ENCODE measurements around the gene VEPH1. TPM values are rescaled to one million over a fixed set of nuclear protein-coding genes. Genes with fewer than 3 reads are reported as not detected.

VEPH1 gene
- total RNA-seq, result 9.5 and 20.9 TPM in 2 replicates

DNA sequence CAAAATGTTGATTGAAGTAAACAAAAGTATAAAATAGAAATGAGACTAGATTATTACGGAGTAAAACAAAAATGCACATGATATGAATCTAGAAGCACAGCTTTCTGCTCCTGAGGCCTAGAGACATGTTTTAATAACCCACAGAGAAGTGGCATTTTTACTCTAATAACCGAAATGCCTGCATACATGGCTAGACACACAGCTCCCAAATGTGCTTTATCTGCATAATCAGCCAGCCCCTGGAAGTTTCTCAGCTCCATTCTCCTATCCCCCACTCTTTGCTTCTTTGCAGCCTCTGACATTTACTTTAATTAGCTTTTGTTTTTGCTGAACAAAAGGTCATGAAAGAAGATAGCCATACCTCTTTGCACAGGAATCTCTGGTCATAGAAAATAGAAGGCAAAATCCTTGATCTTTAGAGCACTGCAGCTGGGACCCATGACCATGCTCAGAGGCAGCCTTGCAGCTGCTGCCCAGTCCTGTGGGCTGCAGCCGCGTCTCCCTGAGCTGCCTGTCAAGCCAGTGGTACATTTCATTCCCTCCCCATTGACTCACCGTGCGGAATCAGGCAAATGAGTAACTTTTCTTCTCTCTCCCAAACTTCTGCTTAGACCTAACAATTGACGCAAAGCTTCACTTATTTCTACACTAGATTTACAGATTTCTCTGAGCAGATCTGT lies at the start of gene VEPH1:
Gene VEPH1, minus strand, starts transcription at position 501 of the 680 bp plus-strand sequence. CDS start 8,067 bp downstream, outside the sequence.
- peak in 1 of 2 donors; percentile 73 for DNase-seq (ENCODE audit: low read depth in 2 of 2)

DNA sequence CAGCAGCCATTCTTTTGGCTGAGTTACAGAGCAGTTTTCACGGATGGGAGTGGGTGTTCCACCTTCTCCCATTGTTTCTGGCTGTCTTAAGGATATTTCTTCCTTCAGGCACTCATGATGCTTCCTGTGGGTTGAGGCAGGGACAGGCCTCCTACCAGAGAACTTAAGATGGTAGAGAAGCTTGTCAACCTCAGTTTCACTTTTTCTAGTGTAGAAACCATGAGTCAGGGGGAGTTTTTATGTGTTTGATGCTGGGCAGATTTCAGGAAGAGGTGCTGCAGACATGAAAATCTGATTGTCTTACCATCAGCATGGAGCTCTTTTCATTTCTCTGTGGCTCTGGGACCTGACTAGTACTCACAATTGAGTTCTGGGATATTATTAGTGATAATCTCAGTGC lies 48.7 kb upstream of the VEPH1 start:
- DNase-seq (ENCODE audit: low read depth in 2 of 2), result no peak

DNA sequence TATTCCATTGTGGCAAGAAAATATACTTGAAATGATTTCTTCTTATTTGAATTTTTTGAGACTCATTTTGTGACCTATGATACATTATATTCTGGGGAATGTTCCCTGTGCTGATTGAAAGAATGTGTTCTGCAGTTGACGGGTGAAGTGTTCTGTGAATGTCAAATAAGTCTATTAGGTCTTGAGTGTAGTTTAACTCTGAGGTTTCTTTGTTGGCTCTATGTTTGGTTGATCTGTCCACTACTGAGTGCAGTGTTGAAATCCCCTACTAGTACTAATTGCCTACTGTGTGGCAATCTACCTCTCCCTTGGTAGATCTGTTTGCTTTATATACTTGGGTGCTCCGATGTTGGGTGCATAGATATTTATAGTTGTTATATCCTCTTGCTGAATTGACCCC lies 46.3 kb upstream of the VEPH1 start:
- DNase-seq (ENCODE audit: low read depth in 2 of 2), result no peak

DNA sequence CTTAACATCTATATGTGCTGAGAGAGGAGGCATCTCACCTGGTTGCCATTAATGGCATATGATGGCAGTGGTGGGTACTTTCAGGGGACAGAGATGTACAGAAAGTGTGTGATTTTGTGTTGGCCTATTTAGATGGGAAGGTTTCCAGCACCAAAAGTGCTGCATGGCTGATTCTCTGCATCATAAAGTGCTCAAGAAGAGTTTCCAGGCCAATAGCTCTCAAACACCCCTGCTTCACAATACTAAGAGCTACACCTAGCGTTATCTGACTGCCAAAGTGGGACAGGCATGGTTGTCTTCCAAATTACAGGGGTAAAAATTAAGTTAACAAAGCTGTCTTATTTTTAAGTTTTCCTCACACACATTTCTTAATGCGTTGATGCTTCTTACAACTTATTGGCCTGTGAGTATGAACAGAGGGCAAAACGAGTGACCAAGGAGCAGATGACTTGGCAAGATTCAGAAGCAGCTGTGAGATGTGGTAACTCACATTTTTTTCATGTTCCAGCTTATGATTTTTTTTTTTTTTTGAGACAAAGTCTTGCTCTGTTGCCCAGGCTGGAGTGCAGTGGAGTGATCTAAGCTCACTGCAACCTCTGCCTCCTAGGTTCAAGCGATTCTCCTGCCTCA lies 41.4 kb upstream of the VEPH1 start:
- peak in 1 of 2 donors; percentile 7 for DNase-seq (ENCODE audit: low read depth in 2 of 2)

DNA sequence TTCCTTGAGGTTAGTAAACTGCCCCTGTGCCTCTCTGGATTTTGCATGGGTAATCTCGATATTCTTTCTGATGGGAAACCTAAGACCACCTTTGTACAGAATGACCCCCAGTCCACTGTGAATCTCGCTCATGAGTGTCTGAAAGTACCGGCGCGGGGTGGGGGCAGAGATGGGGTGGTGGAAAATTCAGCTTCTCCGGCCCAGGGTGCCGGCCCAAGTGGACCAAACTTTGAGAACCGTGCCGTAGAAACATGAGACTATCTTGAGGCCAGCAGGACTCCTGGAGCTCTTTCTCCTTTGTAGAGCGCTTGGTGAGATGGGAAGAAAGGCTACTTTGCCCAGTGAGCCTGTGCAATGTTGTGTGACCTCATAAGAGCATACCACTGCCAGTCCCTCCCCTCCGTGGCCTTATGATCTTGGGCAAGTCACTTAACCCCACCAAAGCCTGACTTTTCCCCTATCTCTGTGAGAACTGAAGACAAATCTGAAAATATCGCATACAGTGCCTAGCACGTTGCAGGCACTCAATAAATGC lies 40.4 kb upstream of the VEPH1 start:
- no peak for DNase-seq (ENCODE audit: low read depth in 2 of 2)

GRCh38 chr3:157542711-157543500 lies 39.7 kb upstream of the VEPH1 start:
- peak; percentile 47 to 65 for DNase-seq (ENCODE audit: low read depth in 2 of 2)

DNA sequence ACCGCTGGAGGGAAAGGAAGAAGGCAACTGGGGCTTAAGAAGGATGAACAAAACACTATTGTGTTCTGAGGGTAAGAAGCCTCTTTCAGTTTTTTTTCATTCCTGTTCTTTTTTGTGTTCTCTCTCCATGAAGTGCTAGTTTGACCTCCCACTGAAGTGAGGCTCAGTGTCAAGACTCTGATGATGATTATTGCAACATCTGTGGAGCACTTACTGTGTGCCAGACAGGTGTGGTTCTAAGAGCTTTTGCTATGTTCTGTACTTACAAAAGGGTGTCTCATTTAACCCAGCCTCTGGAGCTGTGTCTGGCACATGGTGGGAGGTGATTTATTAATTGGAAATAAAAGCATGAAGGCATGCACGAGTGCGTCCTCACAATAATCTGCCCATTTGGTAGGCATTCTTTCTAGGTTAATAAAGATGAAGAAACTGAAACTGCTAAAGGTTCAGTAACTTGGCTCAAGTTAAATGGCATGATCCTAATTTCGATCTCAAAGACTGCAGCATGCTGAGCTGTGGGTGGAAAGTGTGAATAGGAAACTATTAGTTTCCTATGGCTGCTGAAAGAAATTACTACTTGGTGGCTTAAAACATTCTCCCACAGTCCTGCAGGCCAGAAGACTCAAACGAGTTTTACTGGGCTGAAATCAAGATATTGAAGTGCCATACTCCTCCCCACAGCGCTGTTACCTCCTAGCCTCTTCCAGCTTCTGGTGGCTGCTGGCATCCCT lies 38.5 kb upstream of the VEPH1 start:
- DNase-seq (ENCODE audit: low read depth in 2 of 2), result no peak

- no peak for DNase-seq (ENCODE audit: low read depth in 2 of 2)
Measured at GRCh38 chr3:157540656-157541055, 37.4 kb upstream of the VEPH1 start.

DNA sequence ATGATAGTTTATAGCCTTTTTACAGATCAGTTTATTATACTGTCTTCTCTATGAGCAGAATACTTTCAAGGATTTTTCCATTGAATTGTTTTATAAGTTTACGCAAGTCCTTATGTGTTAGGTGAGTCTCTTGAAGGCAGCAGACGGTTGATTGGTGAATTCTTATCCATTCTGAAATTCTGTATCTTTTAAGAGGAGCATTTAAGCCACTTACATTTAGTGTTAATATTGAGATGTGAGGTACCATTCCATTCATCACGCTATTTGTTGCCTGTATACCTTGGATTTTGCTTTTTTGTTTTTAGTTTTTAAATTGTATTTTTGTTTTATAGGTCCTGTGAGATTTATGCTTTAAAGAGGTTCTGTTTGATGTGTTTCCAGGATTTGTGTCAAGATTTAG lies 32.5 kb upstream of the VEPH1 start:
- DNase-seq (ENCODE audit: low read depth in 2 of 2), result no peak

GRCh38 chr3:157534725-157535161 lies 31.5 kb upstream of the VEPH1 start:
- peak in 1 of 2 donors; percentile 31 for DNase-seq (ENCODE audit: low read depth in 2 of 2)

DNA sequence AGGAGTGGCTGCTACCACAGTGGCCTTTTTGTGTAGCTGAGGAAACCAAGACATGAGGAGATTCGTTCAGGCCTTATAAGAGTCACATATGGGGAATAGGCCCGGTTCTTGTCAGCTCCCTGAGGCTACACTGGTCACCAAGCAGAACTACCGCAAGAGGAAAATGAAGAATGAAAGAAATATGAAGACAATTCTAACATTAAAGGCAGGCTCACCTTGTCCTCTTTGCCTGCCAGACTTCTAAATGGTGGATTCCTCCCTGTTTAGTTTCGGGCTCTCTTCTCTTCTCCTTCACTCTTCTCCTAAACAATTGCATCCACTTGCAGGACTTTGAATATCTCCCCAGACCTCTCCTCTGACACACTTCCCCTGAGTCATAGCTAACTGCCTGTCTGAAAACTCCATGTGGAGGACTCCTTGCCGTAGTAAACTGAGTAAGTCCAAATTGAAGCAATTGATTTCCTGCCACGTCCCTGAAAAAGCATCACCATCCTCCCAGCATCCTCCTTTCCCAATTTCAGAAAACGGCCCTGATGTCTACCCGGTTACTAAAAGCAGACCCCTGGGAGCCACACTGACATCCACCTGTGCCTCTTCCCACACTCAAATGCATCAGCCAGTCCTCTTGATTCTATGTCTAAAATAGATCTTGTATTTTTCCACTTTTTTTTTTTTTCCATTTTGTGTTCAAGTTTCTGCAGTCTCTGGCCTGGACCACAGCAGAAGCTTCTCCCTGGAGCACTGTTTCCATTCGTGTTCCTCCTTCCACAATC lies 30.3 kb upstream of the VEPH1 start:
- peak; percentile 18 to 94 for DNase-seq (ENCODE audit: low read depth in 2 of 2)

DNA sequence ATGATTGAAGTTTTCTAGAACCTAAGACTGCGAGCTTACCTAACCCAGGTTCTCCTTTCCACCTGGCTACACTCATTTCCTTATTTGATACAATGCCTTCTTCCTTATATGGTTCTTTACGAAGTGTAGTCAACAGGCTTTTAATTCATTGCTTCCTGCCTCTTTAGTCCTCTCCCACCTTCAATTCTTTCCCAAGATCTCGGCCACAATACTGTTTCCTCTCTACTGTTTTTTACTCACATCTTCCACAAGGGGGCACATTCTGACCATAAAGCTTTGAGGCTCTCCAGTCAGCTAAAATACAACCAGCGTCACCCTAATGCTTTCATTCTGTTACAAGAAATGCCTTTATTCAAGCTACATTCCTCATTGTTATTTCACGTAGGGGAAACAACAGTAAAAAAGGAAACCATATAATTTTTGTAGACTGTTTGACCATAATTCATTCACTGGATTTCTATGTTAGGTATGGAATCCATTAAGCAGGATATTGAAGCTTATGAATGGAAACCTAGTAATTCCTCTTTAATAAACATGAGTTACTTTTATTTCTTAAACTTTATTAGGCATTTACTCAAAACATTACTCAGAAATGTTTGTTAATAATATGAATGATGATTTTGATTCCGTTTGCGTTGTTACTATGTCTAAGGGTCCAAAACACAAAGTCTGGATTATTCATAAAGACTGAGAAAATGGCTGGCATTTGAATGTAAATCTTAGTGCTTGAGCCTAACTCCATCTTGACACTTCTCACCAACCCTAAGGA lies 29.5 kb upstream of the VEPH1 start:
- DNase-seq (ENCODE audit: low read depth in 2 of 2), result peak; percentile 89 to 90

DNA sequence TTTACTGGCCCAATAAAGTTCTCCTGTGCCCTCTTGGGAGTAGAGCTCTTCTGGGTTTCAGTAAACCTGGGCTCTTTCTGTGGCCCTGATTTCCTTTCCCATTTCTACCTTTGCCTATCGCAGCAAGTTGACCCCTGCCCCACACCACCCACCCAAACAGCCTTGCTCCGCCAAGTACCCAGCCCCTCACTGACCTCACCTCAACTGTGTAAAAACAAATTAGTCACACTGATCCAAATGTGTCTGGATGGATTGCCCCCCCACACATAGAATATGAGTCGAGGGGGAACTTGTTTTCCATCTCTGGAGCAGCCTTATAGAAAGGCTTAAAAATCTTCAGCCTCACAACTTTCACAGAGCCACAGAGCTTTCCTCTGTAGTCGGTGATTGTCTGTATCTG lies 28.6 kb upstream of the VEPH1 start:
- DNase-seq (ENCODE audit: low read depth in 2 of 2), result peak; percentile 58 to 61

GRCh38 chr3:157531301-157531660 lies 28.1 kb upstream of the VEPH1 start:
- DNase-seq (ENCODE audit: low read depth in 2 of 2), result peak; percentile 29 to 60

GRCh38 chr3:157530637-157531300 lies 27.6 kb upstream of the VEPH1 start:
- DNase-seq (ENCODE audit: low read depth in 2 of 2), result peak in 1 of 2 donors; percentile 64

- peak; percentile 56 to 82 for DNase-seq (ENCODE audit: low read depth in 2 of 2)
Measured at GRCh38 chr3:157529751-157530150, 26.5 kb upstream of the VEPH1 start.

DNA sequence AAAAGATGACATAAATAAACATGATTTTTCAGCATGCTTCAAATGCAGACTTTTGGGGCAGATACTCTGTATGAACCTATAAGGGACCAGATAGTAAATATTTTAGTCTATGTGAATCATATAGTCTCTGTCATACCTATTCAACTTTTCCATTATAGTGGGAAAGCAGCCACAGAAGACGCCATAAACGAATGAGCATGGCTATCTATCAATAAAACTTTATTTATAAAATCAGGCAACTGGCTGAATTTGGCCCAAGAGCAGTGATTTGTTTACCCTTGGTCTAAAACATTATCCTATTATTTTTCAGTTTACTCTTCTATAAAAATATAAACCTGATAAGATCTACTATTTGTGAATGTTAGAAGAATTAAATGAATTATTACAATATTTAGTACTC lies 25.9 kb upstream of the VEPH1 start:
- no peak for DNase-seq (ENCODE audit: low read depth in 2 of 2)

DNA sequence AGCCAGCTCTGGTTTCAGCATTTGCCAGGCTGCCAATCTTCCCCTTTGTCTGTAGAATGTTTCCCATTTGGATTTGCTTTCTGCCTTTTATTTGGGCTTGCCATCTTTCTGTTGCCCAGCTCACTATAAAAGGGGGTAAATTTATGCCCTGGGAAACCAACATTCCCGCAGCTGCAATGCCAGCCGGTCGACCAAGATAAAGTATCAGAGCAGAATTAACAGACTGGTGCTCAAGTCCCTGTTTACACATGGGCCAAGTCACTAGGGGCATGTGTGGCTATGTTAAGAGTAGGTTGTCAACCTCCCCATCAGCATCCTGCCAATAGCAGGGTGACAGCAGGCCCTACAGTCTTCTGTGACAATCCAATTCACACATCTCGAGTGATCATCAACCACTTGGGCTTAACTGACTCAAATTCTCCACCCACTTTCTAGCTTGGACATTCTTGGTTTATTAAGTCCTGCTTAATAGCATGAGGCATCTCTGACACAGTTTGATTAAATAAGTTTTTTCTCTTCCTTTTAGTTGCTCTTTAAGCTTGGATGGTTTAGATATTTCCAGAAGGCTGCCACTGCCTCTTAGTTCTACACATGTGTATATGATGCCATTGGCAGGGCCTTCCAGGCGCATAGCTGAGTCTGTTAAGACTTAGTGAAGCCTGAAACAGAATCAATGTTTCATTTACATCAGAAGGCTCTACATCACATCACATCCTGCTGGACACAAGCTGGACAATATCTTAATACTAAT lies 24.1 kb upstream of the VEPH1 start:
- DNase-seq (ENCODE audit: low read depth in 2 of 2), result peak in 1 of 2 donors; percentile 5

GRCh38 chr3:157526036-157526435 lies 22.8 kb upstream of the VEPH1 start:
- no peak for DNase-seq (ENCODE audit: low read depth in 2 of 2)
